Measurements from ENCODE around the gene SLC39A11. TPM values are rescaled to one million over a fixed set of nuclear protein-coding genes. Genes with fewer than 3 reads are reported as not detected.

Gene SLC39A11
- total and polyA plus RNA-seq, 2 experiments from 2014 or later = 11.7 to 16.4 TPM

- no peak overlapping the region for H2AFZ ChIP-seq
- H3K4me2 ChIP-seq (ENCODE audit: unreplicated experiment) = no peak overlapping the region
- no peak for DNase-seq
- in situ Hi-C loops (cut with MboI) = no loop called here
- peaks cover 17% of the 10 kb centered on the region; the same call in 1 of the 2 replicates for H3F3A ChIP-seq (ENCODE audit: insufficient read depth)
- no peaks in the 10 kb centered on the region for H3K27me3 ChIP-seq (replicated peaks; ENCODE audit: insufficient read depth)
- no peak overlapping the region for H3K4me3 ChIP-seq
- no peak overlapping the region for H3K9ac ChIP-seq
- no peaks in the 10 kb centered on the region for H4K20me1 ChIP-seq (ENCODE audit: insufficient read depth)
- peaks cover 20% of the 10 kb centered on the region for H3K4me1 ChIP-seq (ENCODE audit: insufficient read depth)
- H3K9me2 ChIP-seq (ENCODE audit: insufficient read depth) = no peaks in the 10 kb centered on the region
- WGBS, 2 experiments (ENCODE audit: low coverage in 1 of 2, low lambda C conversion rate in 2 of 2, missing lambda C conversion rate in 2 of 2) = 91 to 95% methylated on average over 4 to 6 of the region's 6 CpGs
- no peak overlapping the region for H3K27ac ChIP-seq
- no peaks in the 10 kb centered on the region for H3K36me3 ChIP-seq (ENCODE audit: low read depth)
- no peaks in the 10 kb centered on the region for H3K9me3 ChIP-seq (ENCODE audit: low read depth)
- H3K79me2 ChIP-seq (ENCODE audit: insufficient read depth) = no peaks in the 10 kb centered on the region
- TF ChIP-seq EZH2 (IDR thresholded peaks at IDR 0.05; ENCODE audit: insufficient read depth, poor library complexity, severe bottlenecking) (no peak), EZH2phosphoT487 (IDR thresholded peaks at IDR 0.05; ENCODE audit: insufficient read depth, low read depth) (no peak)
Measured at GRCh38 chr17:73029021-73029420, 63.5 kb downstream of the SLC39A11 start.

GRCh38 chr17:73028299-73028755 lies 64.2 kb downstream of the SLC39A11 start:
- Histone ChIP-seq H3K36me3 (ENCODE audit: low read depth) (no peaks in the 10 kb centered on the region), H3K9ac (no peak overlapping the region), H3K27ac (peak overlapping the region; percentile 34), H3K4me3 (peak overlapping the region; percentile 8; the same call in 1 of the 2 replicates), H3K9me3 (ENCODE audit: low read depth) (no peaks in the 10 kb centered on the region), H4K20me1 (ENCODE audit: insufficient read depth) (no peaks in the 10 kb centered on the region), H3K27me3 (replicated peaks; ENCODE audit: insufficient read depth) (no peaks in the 10 kb centered on the region), H3K79me2 (ENCODE audit: insufficient read depth) (no peaks in the 10 kb centered on the region), H3K4me2 (ENCODE audit: unreplicated experiment) (peak overlapping the region; percentile 40), H3K9me2 (ENCODE audit: insufficient read depth) (no peaks in the 10 kb centered on the region), H2AFZ (0 out of 2 replicates have a peak overlapping the region, but pooled peaks have one; percentile 23), H3F3A (ENCODE audit: insufficient read depth) (peaks cover 17% of the 10 kb centered on the region; the same call in 1 of the 2 replicates), H3K4me1 (ENCODE audit: insufficient read depth) (peaks cover 20% of the 10 kb centered on the region)
- peak; percentile 46 for DNase-seq
- in situ Hi-C loops (cut with MboI) = no loop called here
- TF ChIP-seq EZH2phosphoT487 (IDR thresholded peaks at IDR 0.05; ENCODE audit: insufficient read depth, low read depth) = no peak
- no peak for TF ChIP-seq EZH2 (IDR thresholded peaks at IDR 0.05; ENCODE audit: insufficient read depth, poor library complexity, severe bottlenecking)
- 37 to 43% methylated on average over 5 of the region's 5 CpGs for WGBS, 2 experiments (ENCODE audit: low coverage in 1 of 2, low lambda C conversion rate in 2 of 2, missing lambda C conversion rate in 2 of 2)

GRCh38 chr17:73027130-73027741 lies 65.3 kb downstream of the SLC39A11 start:
- peak; percentile 77 for DNase-seq
- Histone ChIP-seq H4K20me1 (ENCODE audit: insufficient read depth) (no peaks in the 10 kb centered on the region), H3K27me3 (replicated peaks; ENCODE audit: insufficient read depth) (no peaks in the 10 kb centered on the region), H3K9ac (no peak overlapping the region), H3K9me3 (ENCODE audit: low read depth) (no peaks in the 10 kb centered on the region), H3K36me3 (ENCODE audit: low read depth) (no peaks in the 10 kb centered on the region), H3K9me2 (ENCODE audit: insufficient read depth) (no peaks in the 10 kb centered on the region), H3K4me3 (no peak overlapping the region), H2AFZ (no peak overlapping the region), H3K4me2 (ENCODE audit: unreplicated experiment) (peak overlapping the region; percentile 40), H3K79me2 (ENCODE audit: insufficient read depth) (no peaks in the 10 kb centered on the region), H3K4me1 (ENCODE audit: insufficient read depth) (peaks cover 20% of the 10 kb centered on the region), H3K27ac (peak overlapping the region; percentile 20), H3F3A (ENCODE audit: insufficient read depth) (peaks cover 17% of the 10 kb centered on the region; the same call in 1 of the 2 replicates)
- TF ChIP-seq EZH2 (IDR thresholded peaks at IDR 0.05; ENCODE audit: insufficient read depth, poor library complexity, severe bottlenecking) (no peak), EZH2phosphoT487 (IDR thresholded peaks at IDR 0.05; ENCODE audit: insufficient read depth, low read depth) (no peak)
- 7 to 8% methylated on average over 7 of the region's 7 CpGs for WGBS, 2 experiments (ENCODE audit: low coverage in 1 of 2, low lambda C conversion rate in 2 of 2, missing lambda C conversion rate in 2 of 2)
- in situ Hi-C loops (cut with MboI) = no loop called here

GRCh38 chr17:73025041-73025560 lies 67.4 kb downstream of the SLC39A11 start:
- H4K20me1 ChIP-seq (ENCODE audit: insufficient read depth) = no peaks in the 10 kb centered on the region
- H3K9me3 ChIP-seq (ENCODE audit: low read depth) = no peaks in the 10 kb centered on the region
- H3K4me2 ChIP-seq (ENCODE audit: unreplicated experiment) = no peak overlapping the region
- H3K27ac ChIP-seq = no peak overlapping the region
- H3K27me3 ChIP-seq (replicated peaks; ENCODE audit: insufficient read depth) = no peaks in the 10 kb centered on the region
- in situ Hi-C loops (cut with MboI) = no loop called here
- no peaks in the 10 kb centered on the region for H3K79me2 ChIP-seq (ENCODE audit: insufficient read depth)
- H3K36me3 ChIP-seq (ENCODE audit: low read depth) = no peaks in the 10 kb centered on the region
- H3K9ac ChIP-seq = no peak overlapping the region
- no peak overlapping the region for H2AFZ ChIP-seq
- no peaks in the 10 kb centered on the region for H3K9me2 ChIP-seq (ENCODE audit: insufficient read depth)
- no peak for DNase-seq
- H3K4me3 ChIP-seq = no peak overlapping the region
- TF ChIP-seq EZH2 (IDR thresholded peaks at IDR 0.05; ENCODE audit: insufficient read depth, poor library complexity, severe bottlenecking) (no peak), EZH2phosphoT487 (IDR thresholded peaks at IDR 0.05; ENCODE audit: insufficient read depth, low read depth) (no peak)
- peaks cover 17% of the 10 kb centered on the region; the same call in 1 of the 2 replicates for H3F3A ChIP-seq (ENCODE audit: insufficient read depth)
- 86 to 88% methylated on average over 6 of the region's 6 CpGs for WGBS, 2 experiments (ENCODE audit: low coverage in 1 of 2, low lambda C conversion rate in 2 of 2, missing lambda C conversion rate in 2 of 2)
- H3K4me1 ChIP-seq (ENCODE audit: insufficient read depth) = peaks cover 20% of the 10 kb centered on the region

All from GM23248 (cell line).